Activated CD4-positive, alpha-beta T cell treated with anti-CD3 and anti-CD28 coated beads, Interleukin-10, Interleukin-2, amounts not matched to agents 100 ng/mL and 50 ng/mL, durations not matched to agents 16 hours and 8 hours (primary cell): ENCODE data around the gene TMEM51.
A peak's percentile ranks its signal among the peaks of the same experiment; 100 is the strongest.

Experiments used
- DNase-seq: peaks from one replicate; pipeline ENCODE4 v3.0.0-alpha.2; 2020

TMEM51 gene

GRCh38 chr1:15255582-15256149, 102.1 kb downstream of the TMEM51 start:
- no peak for DNase-seq

GRCh38 chr1:15256584-15256983, 103.0 kb downstream of the TMEM51 start:
- DNase-seq, result no peak

- DNase-seq, result no peak
Observed at GRCh38 chr1:15257309-15257708, 103.8 kb downstream of the TMEM51 start.

DNA sequence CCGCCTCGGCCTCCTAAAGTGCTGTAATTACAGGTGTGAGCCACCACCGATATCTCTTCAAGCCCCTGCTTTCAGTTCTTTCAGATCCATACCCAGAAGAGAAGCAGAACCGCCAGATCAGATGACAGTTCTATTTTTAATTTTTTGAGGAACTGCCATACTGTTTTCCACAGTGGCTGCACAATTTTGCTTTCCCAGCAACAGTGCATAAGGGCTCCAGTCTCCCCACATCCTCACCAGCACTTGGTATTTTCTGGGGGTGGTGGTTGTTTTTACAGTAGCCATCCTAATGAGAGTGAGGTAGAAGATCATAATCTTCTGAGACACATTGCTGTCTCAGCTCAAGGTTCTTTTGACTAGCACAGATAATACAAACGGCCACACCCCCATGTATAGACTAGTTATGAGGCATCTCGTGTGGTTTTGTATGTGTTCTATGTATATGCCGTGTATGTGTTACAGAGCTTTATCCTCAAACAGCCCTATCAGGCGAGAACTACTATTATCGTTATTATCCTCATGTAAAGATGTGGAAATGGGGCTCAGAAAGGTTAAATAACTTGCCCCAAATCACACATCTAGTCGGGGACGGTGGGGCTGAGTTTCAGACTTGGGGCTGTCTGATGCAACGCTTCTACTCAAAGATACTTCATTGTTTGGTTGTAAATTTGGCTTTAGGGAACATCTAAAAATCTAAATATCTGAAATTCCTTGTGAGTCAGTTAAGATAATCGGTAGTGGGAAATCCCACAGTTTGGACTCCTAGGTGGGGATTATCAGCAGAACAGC, 105.5 kb downstream of the TMEM51 start:
- no peak for DNase-seq

DNA sequence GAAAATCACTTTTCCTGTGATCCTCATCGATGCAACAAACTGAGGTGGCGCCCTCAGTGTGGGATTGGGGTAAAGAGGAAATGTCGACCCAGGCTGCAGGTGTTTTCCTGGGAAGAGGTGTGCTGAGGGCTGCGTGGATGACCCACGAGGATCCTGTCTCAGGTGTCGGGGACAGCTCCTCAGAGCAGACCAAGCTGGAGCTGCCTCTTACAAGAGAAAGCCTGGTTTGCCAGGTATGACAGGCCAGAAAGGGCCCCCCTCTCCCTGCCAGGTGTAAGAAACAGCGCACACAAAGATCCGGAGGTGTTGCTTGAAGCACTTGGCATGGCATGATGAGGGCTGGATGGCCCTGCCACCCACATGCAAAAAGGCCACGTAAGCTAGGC, 106.1 kb downstream of the TMEM51 start:
- no peak for DNase-seq

DNA sequence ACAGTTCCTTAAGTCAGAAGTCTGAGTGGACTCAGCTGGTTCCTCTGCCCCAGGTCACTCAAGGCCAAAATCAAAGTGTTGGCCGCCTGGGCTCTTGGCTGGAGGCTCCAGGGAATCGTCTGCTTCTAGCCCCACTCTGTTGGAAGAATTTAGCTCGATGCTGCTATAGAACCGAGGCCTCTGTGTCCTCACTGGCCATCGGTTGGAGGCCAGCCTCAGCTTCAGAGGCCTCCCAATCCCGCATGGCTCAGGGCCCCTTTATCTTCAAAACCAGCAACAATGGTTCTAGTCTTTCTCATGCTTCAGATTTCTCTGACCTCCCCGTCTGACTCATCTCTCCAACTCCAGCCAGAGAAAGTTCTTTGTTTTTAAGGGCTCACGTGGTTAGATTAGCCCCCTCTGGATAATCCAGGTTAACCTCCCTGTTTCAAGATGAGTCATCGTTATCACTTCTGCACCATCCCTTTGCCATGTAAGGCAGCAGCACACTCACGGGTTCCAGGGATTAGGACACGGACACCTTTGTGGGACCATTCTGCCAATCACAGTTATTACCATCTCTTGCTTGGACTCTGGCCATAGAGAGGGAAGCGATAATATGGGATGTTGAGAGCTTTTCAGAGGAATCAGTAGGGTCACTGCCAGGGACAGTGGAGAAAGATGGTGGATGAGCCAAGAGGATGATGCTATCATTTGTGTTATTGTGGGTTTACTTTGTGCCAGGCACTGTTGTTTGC, 107.0 kb downstream of the TMEM51 start:
- DNase-seq, result peak; percentile 26

DNA sequence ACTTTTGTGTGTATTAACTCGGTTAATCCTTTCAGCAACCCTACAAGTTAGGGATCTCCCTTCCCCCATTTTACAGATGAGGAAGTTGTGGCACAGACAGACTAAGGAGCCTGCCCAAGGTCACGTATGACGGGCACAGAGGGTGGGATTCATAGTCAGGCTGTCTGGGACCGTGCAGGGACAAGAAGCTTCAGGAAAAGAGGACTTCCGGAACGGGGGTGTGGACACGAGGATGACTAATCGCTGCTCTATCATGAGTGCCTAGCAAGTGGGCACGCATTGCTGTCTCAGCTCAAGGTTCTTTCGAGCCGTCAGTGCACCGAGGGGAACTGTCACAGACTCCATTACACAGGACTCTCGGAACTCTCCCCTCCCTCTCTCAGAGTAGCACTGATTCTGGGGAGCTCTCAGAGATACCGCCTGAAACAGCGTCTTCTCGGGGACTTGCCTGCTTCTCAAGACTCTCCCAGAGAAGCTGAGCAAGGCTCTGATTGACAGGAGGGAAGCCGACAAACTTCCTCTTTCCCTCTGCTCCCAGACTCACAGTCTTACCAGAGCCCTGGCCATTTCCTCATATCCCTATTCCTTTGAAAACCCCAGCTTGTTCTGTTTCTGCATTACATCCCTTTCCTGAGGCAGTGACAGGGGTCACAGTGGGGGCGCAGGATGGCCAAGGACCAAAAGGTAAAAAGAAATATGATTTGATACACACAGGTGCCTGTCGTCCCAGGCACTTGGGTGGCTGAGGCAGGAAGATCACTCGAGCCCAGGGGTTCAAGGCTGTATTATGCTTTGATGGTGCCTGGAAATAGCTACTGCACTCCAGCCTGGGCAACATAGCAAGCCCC, 107.8 kb downstream of the TMEM51 start:
- DNase-seq, result peak; percentile 33

GRCh38 chr1:15262003-15262377, 108.4 kb downstream of the TMEM51 start:
- DNase-seq, result no peak

DNA sequence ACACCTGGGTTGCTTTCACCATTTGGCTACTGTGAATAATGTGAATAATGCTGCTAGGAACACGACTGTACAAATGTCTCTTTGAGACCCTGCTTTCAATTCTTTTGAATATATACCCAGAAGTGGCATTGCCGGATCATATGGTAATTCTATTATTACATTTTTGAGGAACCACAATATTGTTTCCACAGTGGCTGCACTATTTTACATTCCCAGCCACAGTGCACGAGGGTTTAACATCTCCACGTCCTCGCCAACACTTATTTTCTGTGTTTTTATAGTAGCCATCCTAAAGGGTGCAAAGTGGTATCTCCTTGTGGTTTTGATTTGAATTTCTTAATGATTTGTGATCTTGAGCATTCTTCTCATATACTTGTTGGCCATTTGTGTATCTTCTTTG, 109.2 kb downstream of the TMEM51 start:
- no peak for DNase-seq

DNA sequence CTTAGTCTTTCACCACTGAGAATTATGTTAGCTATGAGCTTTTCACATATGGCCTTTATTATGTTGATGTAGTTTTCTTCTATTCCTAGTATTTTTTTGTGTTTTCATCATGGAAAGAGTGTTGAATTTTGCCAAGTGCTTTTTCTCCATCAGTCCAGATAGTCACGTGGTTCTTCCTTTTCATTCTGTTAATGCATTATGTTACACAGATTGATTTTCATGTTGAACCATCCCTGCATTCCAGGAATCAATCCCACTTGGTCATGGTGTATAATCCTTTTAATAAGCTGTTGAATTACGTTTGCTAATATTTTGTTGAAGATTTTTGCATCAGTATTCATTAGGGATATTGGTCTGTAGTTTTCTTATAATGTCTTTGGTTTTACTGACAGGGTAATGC, 111.2 kb downstream of the TMEM51 start:
- no peak for DNase-seq
